Neural cell (in vitro differentiated cells): ENCODE results near the gene HOXA3. TPM values are rescaled to one million over a fixed set of nuclear protein-coding genes. Genes with fewer than 3 reads are reported as not detected.

ENCODE experiments used
- H2AFZ ChIP-seq: fragments of 200-600, 300-800 bp; sonication (generic), shearing (Covaris generic); 2 replicates; pipeline ENCODE4 v1.6.0; 2014; ENCODE audit warnings: low read depth, mild to moderate bottlenecking, antibody characterized with exemption, low read length, moderate library complexity
- H3F3A ChIP-seq: fragments of 200-600 bp; shearing (Covaris generic); 2 replicates; pipeline ENCODE4 v1.6.1; 2016; ENCODE audit warnings: mild to moderate bottlenecking, moderate library complexity, mixed read lengths, antibody characterized with exemption, low read length; ENCODE audit not compliant: insufficient read depth, poor library complexity, severe bottlenecking
- H3K27ac ChIP-seq: fragments of 200-600, 300-800 bp; sonication (generic), shearing (Covaris generic); 2 replicates; pipeline ENCODE4 v1.5.1; 2014; ENCODE audit warnings: mild to moderate bottlenecking, low read length, moderate library complexity
- H3K27me3 ChIP-seq: fragments of 300-800, 200-600 bp; sonication (generic), shearing (Covaris generic); 2 replicates; pipeline ENCODE4 v1.6.0; 2014; ENCODE audit warnings: mild to moderate bottlenecking, low read depth, low read length, moderate library complexity; ENCODE audit not compliant: insufficient read depth
- H3K36me3 ChIP-seq: fragments of 300-800, 200-600 bp; sonication (generic), shearing (Covaris generic); 2 replicates; pipeline ENCODE4 v1.5.1; 2014; ENCODE audit warnings: mild to moderate bottlenecking, antibody characterized with exemption, low read length, moderate library complexity; ENCODE audit not compliant: insufficient read depth
- H3K4me2 ChIP-seq: fragments of 300-800, 200-600 bp; sonication (generic), shearing (Covaris generic); 2 replicates; pipeline ENCODE4 v1.6.0; 2014; ENCODE audit warnings: mild to moderate bottlenecking, low read length
- H3K4me3 ChIP-seq: fragments of 300-800, 200-600 bp; sonication (generic), shearing (Covaris generic); 2 replicates; pipeline ENCODE4 v1.5.1; 2014; ENCODE audit warnings: mild to moderate bottlenecking, low read length, moderate library complexity
- H3K79me2 ChIP-seq: fragments of 200-600 bp; shearing (Covaris generic); replicated peaks from 2 replicates; pipeline ENCODE4 v1.6.0; 2014; ENCODE audit warnings: mild to moderate bottlenecking, low read length, moderate library complexity; ENCODE audit not compliant: insufficient read depth
- H3K9ac ChIP-seq: fragments of 300-800, 200-600 bp; sonication (generic), shearing (Covaris generic); 2 replicates; pipeline ENCODE4 v1.6.1; 2016; ENCODE audit warnings: mild to moderate bottlenecking, low read length, mixed read lengths
- H3K9me2 ChIP-seq: fragments of 200-600 bp; shearing (Covaris generic); 2 replicates; pipeline ENCODE4 v1.6.1; 2016; ENCODE audit warnings: mild to moderate bottlenecking, low read length, mixed read lengths; ENCODE audit not compliant: insufficient read depth
- H3K9me3 ChIP-seq: fragments of 200-600, 300-800 bp; sonication (generic), shearing (Covaris generic); 2 replicates; pipeline ENCODE4 v1.6.1; 2016; ENCODE audit warnings: mild to moderate bottlenecking, mixed run types, low read length, moderate library complexity, mixed read lengths
- H4K20me1 ChIP-seq: fragments of 200-600 bp; shearing (Covaris generic); 2 replicates; pipeline ENCODE4 v1.6.1; 2016; ENCODE audit warnings: mild to moderate bottlenecking, mixed run types; ENCODE audit not compliant: insufficient read depth
- CTCF ChIP-seq: fragments of 450-650 bp; IDR thresholded peaks from 2 replicates; pipeline ENCODE4 v1.5.1; 2014; ENCODE audit warnings: antibody characterized with exemption, mild to moderate bottlenecking, moderate library complexity; ENCODE audit not compliant: poor library complexity, severe bottlenecking
- EP300 ChIP-seq: fragments of 450-650 bp; conservative IDR thresholded peaks from 2 replicates; pipeline ENCODE4 v1.6.1; 2014; ENCODE audit warnings: antibody characterized with exemption, mild to moderate bottlenecking, moderate library complexity; ENCODE audit not compliant: poor library complexity, severe bottlenecking
- EZH2 ChIP-seq: fragments of 200-600, 300-800 bp; shearing (Covaris generic), sonication (generic); IDR thresholded peaks from 2 replicates; pipeline ENCODE4 v1.6.1; 2014; ENCODE audit warnings: antibody characterized with exemption, low read length, borderline replicate concordance, mild to moderate bottlenecking; ENCODE audit not compliant: insufficient read depth, poor library complexity, severe bottlenecking
- MXI1 ChIP-seq: fragments of 450-650 bp; conservative IDR thresholded peaks from 2 replicates; pipeline ENCODE4 v1.6.1; 2014; ENCODE audit warnings: antibody characterized with exemption, mild to moderate bottlenecking; ENCODE audit not compliant: poor library complexity, severe bottlenecking
- POLR2AphosphoS5 ChIP-seq: IDR thresholded peaks from 2 replicates; pipeline ENCODE4 v1.6.1; 2012
- RAD21 ChIP-seq: fragments of 450-650 bp; conservative IDR thresholded peaks from 2 replicates; pipeline ENCODE4 v1.6.1; 2014; ENCODE audit warnings: antibody characterized with exemption, mild to moderate bottlenecking, moderate library complexity
- REST ChIP-seq: IDR thresholded peaks from 2 replicates; pipeline ENCODE4 v1.6.1; 2012; ENCODE audit warnings: borderline replicate concordance
- SMC3 ChIP-seq: fragments of 450-650 bp; conservative IDR thresholded peaks from 2 replicates; pipeline ENCODE4 v1.6.1; 2014; ENCODE audit warnings: antibody characterized with exemption, mild to moderate bottlenecking, moderate library complexity; ENCODE audit not compliant: poor library complexity
- TAF1 ChIP-seq: IDR thresholded peaks from 2 replicates; pipeline ENCODE4 v1.6.1; 2012; ENCODE audit warnings: low read depth
- polyA plus RNA-seq: library from polyadenylated mRNA; depleted of rRNA; stranded (reverse); fragments of >200 nt; gene quantifications from 2 replicates; pipeline ENCODE4 v1.2.3, GENCODE V29; 2014

Gene HOXA3
- polyA plus RNA-seq, 1 donor from 2014 or later, result not detected

GRCh38 chr7:27143950-27144780 lies 8.2 kb downstream of the HOXA3 start:
- Histone ChIP-seq H3K27me3 (peaks cover 100% of the 10 kb centered on the region), H4K20me1 (no peaks in the 10 kb centered on the region), H3K9me3 (peaks cover 40% of the 10 kb centered on the region), H3K27ac (no peak overlapping the region), H3K79me2 (no peaks in the 10 kb centered on the region), H3K36me3 (no peaks in the 10 kb centered on the region), H3K9me2 (no peaks in the 10 kb centered on the region), H3K4me3 (peak overlapping the region; percentile 59), H3K9ac (no peak overlapping the region), H3K4me2 (no peak overlapping the region), H3F3A (no peaks in the 10 kb centered on the region), H2AFZ (no peak overlapping the region)
- TF ChIP-seq EZH2 (peak; percentile 38), MXI1 (no peak), EP300 (no peak)

GRCh38 chr7:27143023-27143949 lies 9.1 kb downstream of the HOXA3 start, which contains the start of gene HOXA5:
HOXA5 (minus strand) TSS chr7:27143681; CDS start chr7:27143607, 74 bp downstream.
- TF ChIP-seq REST, result no peak
- no peak for TF ChIP-seq TAF1
- peak; percentile 23 for TF ChIP-seq SMC3
- no peak for TF ChIP-seq MXI1
- TF ChIP-seq EZH2, result peak; percentile 34
- TF ChIP-seq RAD21, result peak; percentile 20
- TF ChIP-seq CTCF, result peak; percentile 48
- TF ChIP-seq POLR2AphosphoS5, result no peak
- TF ChIP-seq EP300, result no peak
- Histone ChIP-seq H3K79me2 (no peaks in the 10 kb centered on the region), H3K27ac (no peak within 1 kb of the TSS), H4K20me1 (no peaks in the 10 kb centered on the region), H3K4me3 (peak within 1 kb of the TSS; percentile 59), H2AFZ (no peak within 1 kb of the TSS), H3K9me2 (no peaks in the 10 kb centered on the region), H3K4me2 (no peak within 1 kb of the TSS), H3K36me3 (no peaks in the 10 kb centered on the region), H3F3A (no peaks in the 10 kb centered on the region), H3K9me3 (peaks cover 40% of the 10 kb centered on the region), H3K9ac (no peak within 1 kb of the TSS), H3K27me3 (peaks cover 100% of the 10 kb centered on the region)
